ENCODE measurements around the gene KAZN. TPM values are rescaled to one million over a fixed set of nuclear protein-coding genes. Genes with fewer than 3 reads are reported as not detected.

KAZN gene
- polyA plus RNA-seq, 1 donor from 2014 or later = 20.6 TPM

GRCh38 chr1:14888374-14888773 is 289.9 kb downstream of the KAZN start:
- TF ChIP-seq EZH2 (IDR thresholded peaks at IDR 0.05; ENCODE audit: borderline replicate concordance, insufficient read depth, low read length, poor library complexity, severe bottlenecking) = no peak
- no peak for TF ChIP-seq SMC3 (conservative IDR thresholded peaks at IDR 0.05; ENCODE audit: poor library complexity)
- TF ChIP-seq, protein P1, sequence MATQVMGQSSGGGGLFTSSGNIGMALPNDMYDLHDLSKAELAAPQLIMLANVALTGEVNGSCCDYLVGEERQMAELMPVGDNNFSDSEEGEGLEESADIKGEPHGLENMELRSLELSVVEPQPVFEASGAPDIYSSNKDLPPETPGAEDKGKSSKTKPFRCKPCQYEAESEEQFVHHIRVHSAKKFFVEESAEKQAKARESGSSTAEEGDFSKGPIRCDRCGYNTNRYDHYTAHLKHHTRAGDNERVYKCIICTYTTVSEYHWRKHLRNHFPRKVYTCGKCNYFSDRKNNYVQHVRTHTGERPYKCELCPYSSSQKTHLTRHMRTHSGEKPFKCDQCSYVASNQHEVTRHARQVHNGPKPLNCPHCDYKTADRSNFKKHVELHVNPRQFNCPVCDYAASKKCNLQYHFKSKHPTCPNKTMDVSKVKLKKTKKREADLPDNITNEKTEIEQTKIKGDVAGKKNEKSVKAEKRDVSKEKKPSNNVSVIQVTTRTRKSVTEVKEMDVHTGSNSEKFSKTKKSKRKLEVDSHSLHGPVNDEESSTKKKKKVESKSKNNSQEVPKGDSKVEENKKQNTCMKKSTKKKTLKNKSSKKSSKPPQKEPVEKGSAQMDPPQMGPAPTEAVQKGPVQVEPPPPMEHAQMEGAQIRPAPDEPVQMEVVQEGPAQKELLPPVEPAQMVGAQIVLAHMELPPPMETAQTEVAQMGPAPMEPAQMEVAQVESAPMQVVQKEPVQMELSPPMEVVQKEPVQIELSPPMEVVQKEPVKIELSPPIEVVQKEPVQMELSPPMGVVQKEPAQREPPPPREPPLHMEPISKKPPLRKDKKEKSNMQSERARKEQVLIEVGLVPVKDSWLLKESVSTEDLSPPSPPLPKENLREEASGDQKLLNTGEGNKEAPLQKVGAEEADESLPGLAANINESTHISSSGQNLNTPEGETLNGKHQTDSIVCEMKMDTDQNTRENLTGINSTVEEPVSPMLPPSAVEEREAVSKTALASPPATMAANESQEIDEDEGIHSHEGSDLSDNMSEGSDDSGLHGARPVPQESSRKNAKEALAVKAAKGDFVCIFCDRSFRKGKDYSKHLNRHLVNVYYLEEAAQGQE (IDR thresholded peaks at IDR 0.05; ENCODE audit: borderline replicate concordance) = no peak
- no peak for TF ChIP-seq CTCF (IDR thresholded peaks at IDR 0.05; ENCODE audit: poor library complexity, severe bottlenecking)
- TF ChIP-seq MXI1 (conservative IDR thresholded peaks at IDR 0.05; ENCODE audit: poor library complexity, severe bottlenecking) = no peak
- TF ChIP-seq POLR2AphosphoS5 (IDR thresholded peaks at IDR 0.05) = no peak
- no peaks in the 10 kb centered on the region for H3K36me3 ChIP-seq (ENCODE audit: insufficient read depth, low read length)
- H3K4me3 ChIP-seq (ENCODE audit: low read length) = peak overlapping the region; percentile 49
- no peaks in the 10 kb centered on the region for H3K27me3 ChIP-seq (ENCODE audit: insufficient read depth, low read depth, low read length)
- no peak overlapping the region for H2AFZ ChIP-seq (ENCODE audit: low read depth, low read length)
- no peaks in the 10 kb centered on the region for H3K79me2 ChIP-seq (replicated peaks; ENCODE audit: insufficient read depth, low read length)
- no peak overlapping the region for H3K4me2 ChIP-seq (ENCODE audit: low read length)
- no peaks in the 10 kb centered on the region for H4K20me1 ChIP-seq (ENCODE audit: insufficient read depth)
- no peaks in the 10 kb centered on the region for H3K9me2 ChIP-seq (ENCODE audit: insufficient read depth, low read length)
- H3K27ac ChIP-seq (ENCODE audit: low read length) = peak overlapping the region; percentile 81
- H3F3A ChIP-seq (ENCODE audit: insufficient read depth, low read length, poor library complexity, severe bottlenecking) = peaks cover 2% of the 10 kb centered on the region
- H3K9ac ChIP-seq (ENCODE audit: low read length) = peak overlapping the region; percentile 54
- H3K9me3 ChIP-seq (ENCODE audit: low read length) = no peaks in the 10 kb centered on the region

DNA sequence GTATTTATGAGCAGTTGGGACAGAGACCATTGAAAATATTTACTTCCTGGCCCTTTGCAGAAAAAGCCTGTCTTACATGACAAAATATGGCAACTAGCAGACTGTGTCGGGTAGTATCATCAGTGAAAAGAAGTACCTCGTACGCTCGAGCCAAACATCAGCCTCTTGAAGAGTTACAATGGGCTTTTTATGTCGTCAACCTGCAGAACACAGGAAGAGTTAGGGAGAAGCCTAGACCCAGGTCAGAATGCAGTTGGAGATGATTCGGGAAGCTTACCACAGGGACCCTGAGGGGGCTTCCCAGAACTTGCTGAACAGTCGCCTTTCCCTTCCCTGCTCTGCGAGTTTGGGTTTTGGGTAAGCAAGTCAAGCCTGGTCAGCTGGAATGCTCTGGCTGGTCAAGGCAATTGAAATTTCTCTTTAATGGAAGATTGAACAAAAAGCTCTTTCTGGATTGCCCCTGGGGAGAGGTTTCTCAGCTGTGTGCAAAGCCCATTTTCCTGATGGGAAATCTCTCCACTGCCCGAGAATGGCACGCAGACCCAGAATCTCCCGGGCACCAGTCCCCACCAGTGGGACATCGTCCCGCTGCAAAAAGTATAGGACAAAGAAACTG is 291.4 kb downstream of the KAZN start:
- Histone ChIP-seq H3F3A (ENCODE audit: insufficient read depth, low read length, poor library complexity, severe bottlenecking) (peaks cover 2% of the 10 kb centered on the region), H3K4me2 (ENCODE audit: low read length) (no peak overlapping the region), H4K20me1 (ENCODE audit: insufficient read depth) (no peaks in the 10 kb centered on the region), H3K9me3 (ENCODE audit: low read length) (no peaks in the 10 kb centered on the region), H3K4me3 (ENCODE audit: low read length) (no peak overlapping the region), H3K36me3 (ENCODE audit: insufficient read depth, low read length) (no peaks in the 10 kb centered on the region), H3K27ac (ENCODE audit: low read length) (no peak overlapping the region), H3K9ac (ENCODE audit: low read length) (no peak overlapping the region), H3K9me2 (ENCODE audit: insufficient read depth, low read length) (no peaks in the 10 kb centered on the region), H3K79me2 (replicated peaks; ENCODE audit: insufficient read depth, low read length) (no peaks in the 10 kb centered on the region), H3K27me3 (ENCODE audit: insufficient read depth, low read depth, low read length) (no peaks in the 10 kb centered on the region), H2AFZ (ENCODE audit: low read depth, low read length) (no peak overlapping the region)
- TF ChIP-seq TAF1 (IDR thresholded peaks at IDR 0.05; ENCODE audit: low read depth) (no peak), CTCF (IDR thresholded peaks at IDR 0.05; ENCODE audit: poor library complexity, severe bottlenecking) (no peak), RAD21 (conservative IDR thresholded peaks at IDR 0.05) (no peak), SMC3 (conservative IDR thresholded peaks at IDR 0.05; ENCODE audit: poor library complexity) (no peak), POLR2AphosphoS5 (IDR thresholded peaks at IDR 0.05) (no peak), MXI1 (conservative IDR thresholded peaks at IDR 0.05; ENCODE audit: poor library complexity, severe bottlenecking) (no peak), EZH2 (IDR thresholded peaks at IDR 0.05; ENCODE audit: borderline replicate concordance, insufficient read depth, low read length, poor library complexity, severe bottlenecking) (no peak), EP300 (conservative IDR thresholded peaks at IDR 0.05; ENCODE audit: poor library complexity, severe bottlenecking) (no peak)
- TF ChIP-seq, protein P1 (IDR thresholded peaks at IDR 0.05; ENCODE audit: borderline replicate concordance) = no peak
